SK-N-MC (cell line): ENCODE results near the gene BLVRA.
A peak's percentile ranks its signal among the peaks of the same experiment; 100 is the strongest.

Experiments used
- DNase-seq: peaks from one replicate; pipeline ENCODE4 v3.0.0-alpha.2; 2011; ENCODE audit warnings: low read depth, low spot score
- H3K27ac ChIP-seq: fragments of 200-600 bp; sonication (generic); 2 replicates; pipeline ENCODE4 v1.5.1; 2016; ENCODE audit warnings: mixed run types
- H3K36me3 ChIP-seq: fragments of 200-600 bp; sonication (generic); 2 replicates; pipeline ENCODE4 v1.6.1; 2017; ENCODE audit warnings: antibody characterized with exemption, low read length, mixed read lengths; ENCODE audit not compliant: insufficient read depth
- H3K4me3 ChIP-seq: fragments of 200-600 bp; sonication (generic); 2 replicates; pipeline ENCODE4 v1.5.1; 2016
- H3K9ac ChIP-seq: fragments of 200-600 bp; sonication (generic); 2 replicates; pipeline ENCODE4 v1.8.0; 2017; ENCODE audit warnings: mixed run types, mixed read lengths; ENCODE audit not compliant: insufficient read length
- H3K9me3 ChIP-seq: fragments of 200-600 bp; sonication (generic); 2 replicates; pipeline ENCODE4 v1.6.1; 2017; ENCODE audit warnings: low read depth, mild to moderate bottlenecking, antibody characterized with exemption, low read length, moderate library complexity, mixed read lengths
- EZH2 ChIP-seq: fragments of 200-600 bp; sonication (generic); IDR thresholded peaks from one replicate; pipeline ENCODE4 v1.6.1; 2017; ENCODE audit warnings: antibody characterized with exemption
- FOXP2 ChIP-seq: optimal IDR thresholded peaks from 2 replicates; pipeline ENCODE3; 2011; ENCODE audit warnings: mild to moderate bottlenecking, moderate library complexity; ENCODE audit not compliant: insufficient read depth; ENCODE audit errors: extremely low read length, control extremely low read depth
- POLR2AphosphoS5 ChIP-seq: IDR thresholded peaks from 2 replicates; pipeline ENCODE4 v1.6.1; 2012; ENCODE audit warnings: mild to moderate bottlenecking, low read depth, low read length, borderline replicate concordance

BLVRA gene

GRCh38 chr7:43753843-43754242 lies 4.6 kb upstream of the BLVRA start:
- Histone ChIP-seq H3K27ac (no peak overlapping the region), H3K4me3 (no peak overlapping the region), H3K9ac (no peak overlapping the region), H3K9me3 (no peaks in the 10 kb centered on the region), H3K36me3 (no peaks in the 10 kb centered on the region)
- DNase-seq = no peak
- TF ChIP-seq POLR2AphosphoS5 (no peak), FOXP2 (no peak), EZH2 (no peak)

DNA sequence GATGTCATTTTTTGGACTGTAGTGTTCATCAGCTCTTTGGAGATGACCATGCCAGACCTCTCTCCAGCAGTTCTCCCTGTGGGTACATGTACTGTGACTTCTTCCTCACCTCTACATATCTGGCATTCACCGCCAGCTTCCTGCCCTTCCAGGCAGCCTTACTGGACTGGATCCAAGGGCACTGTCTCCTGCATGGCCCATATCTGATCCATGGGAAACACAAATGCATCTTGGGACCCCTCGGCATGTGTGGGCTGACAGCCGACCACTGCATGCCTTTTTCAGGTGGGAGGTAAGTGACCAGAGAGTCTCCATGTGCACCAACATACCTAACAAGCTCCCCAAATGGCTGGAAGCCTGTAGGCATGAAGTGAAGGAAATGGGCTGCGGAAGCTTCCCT lies 3.9 kb upstream of the BLVRA start:
- no peaks in the 10 kb centered on the region for H3K9me3 ChIP-seq
- no peak overlapping the region for H3K9ac ChIP-seq
- TF ChIP-seq FOXP2 (no peak), POLR2AphosphoS5 (no peak), EZH2 (no peak)
- no peak overlapping the region for H3K27ac ChIP-seq
- H3K4me3 ChIP-seq = no peak overlapping the region
- no peaks in the 10 kb centered on the region for H3K36me3 ChIP-seq
- DNase-seq = no peak

DNA sequence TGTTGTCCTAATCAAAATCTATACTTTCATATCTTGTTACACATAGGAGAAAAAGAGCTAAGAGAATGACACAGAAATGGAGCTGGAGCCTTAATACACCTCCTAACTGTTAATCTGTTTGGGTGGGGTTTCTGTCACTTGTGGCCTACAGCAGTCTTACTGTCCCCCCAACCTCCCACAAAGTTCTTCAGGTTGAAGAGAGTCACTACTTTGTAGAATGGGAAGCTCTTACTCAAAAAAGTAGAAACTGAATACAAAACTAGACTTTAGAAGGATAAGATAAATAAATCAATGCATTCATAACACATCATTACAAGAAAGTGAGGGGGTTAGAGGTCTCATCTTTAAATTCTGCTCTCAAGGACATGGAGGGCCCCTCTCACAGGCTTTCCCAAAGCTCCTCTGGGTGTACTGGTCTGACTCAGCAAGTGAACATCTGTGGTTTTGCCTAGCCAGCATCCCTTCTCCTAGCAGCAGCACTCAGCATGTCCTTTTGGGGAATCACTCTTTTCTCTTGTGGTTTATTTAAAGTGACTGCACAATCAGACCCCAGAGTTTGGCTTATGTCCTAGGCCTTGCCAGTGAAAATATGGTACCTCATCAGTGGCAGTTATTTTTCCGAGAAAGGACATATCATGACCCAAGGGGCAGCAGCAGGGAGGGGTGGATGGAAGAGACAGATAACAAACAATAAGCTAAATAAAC lies 2.0 kb upstream of the BLVRA start:
- no peak for TF ChIP-seq POLR2AphosphoS5
- Histone ChIP-seq H3K4me3 (no peak overlapping the region), H3K9ac (no peak overlapping the region), H3K36me3 (no peaks in the 10 kb centered on the region), H3K9me3 (no peaks in the 10 kb centered on the region), H3K27ac (no peak overlapping the region)
- no peak for DNase-seq

- no peak overlapping the region for H3K27ac ChIP-seq
- H3K36me3 ChIP-seq = no peaks in the 10 kb centered on the region
- no peak overlapping the region for H3K9ac ChIP-seq
- DNase-seq = no peak
- no peak overlapping the region for H3K4me3 ChIP-seq
- no peak for TF ChIP-seq POLR2AphosphoS5
- no peak for TF ChIP-seq EZH2
- TF ChIP-seq FOXP2 = no peak
- H3K9me3 ChIP-seq = no peaks in the 10 kb centered on the region
Measured at GRCh38 chr7:43757073-43757720, 1.3 kb upstream of the BLVRA start.

- Histone ChIP-seq H3K27ac (no peak overlapping the region), H3K4me3 (peak overlapping the region; percentile 88), H3K9ac (peak overlapping the region; percentile 78), H3K36me3 (no peaks in the 10 kb centered on the region), H3K9me3 (no peaks in the 10 kb centered on the region)
- DNase-seq = no peak
- TF ChIP-seq POLR2AphosphoS5 (no peak), FOXP2 (no peak), EZH2 (no peak)
Measured at GRCh38 chr7:43758822-43759683, 573 bp downstream of the BLVRA start.

DNA sequence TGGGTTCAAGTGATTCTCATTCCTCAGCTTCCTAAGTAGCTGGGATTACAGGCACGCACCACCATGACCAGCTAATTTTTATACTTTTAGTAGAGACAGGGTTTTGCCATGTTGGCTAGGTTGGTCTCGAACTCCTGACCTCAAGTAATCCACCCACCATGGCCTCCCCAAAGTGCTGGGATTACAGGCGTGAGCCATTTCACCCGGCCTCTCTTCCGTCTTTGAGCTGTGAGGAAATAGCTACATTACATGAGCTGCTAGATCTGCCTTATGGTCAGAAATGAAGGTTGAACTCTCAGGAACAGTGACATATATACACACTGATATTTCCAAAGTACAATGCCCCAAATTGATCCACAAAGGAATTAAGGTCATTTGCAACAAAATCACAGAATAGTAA lies 2.4 kb downstream of the BLVRA start:
- H3K9ac ChIP-seq = no peak overlapping the region
- H3K27ac ChIP-seq = no peak overlapping the region
- no peak for DNase-seq
- TF ChIP-seq POLR2AphosphoS5 (no peak), FOXP2 (no peak), EZH2 (no peak)
- H3K4me3 ChIP-seq = no peak overlapping the region
- no peaks in the 10 kb centered on the region for H3K36me3 ChIP-seq
- H3K9me3 ChIP-seq = no peaks in the 10 kb centered on the region

DNA sequence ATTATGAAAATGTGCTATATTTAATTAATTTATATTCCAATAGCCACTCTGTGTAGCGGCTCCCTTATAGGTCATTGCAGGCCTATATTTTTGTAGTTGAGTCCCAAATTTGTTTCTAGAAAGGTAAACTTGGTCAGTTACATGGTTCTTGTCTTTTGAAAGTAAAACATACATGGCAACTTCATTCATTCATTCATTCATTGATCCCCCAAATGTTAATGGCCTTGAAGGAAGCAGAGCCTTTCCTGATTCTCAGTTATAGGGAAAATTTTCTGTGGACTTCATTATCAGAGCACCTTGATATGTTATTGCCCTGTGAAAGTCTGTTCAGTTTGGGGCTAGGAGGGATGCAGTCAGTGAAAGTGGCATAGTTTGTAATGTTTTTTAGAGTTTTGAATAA lies 2.9 kb downstream of the BLVRA start:
- Histone ChIP-seq H3K27ac (no peak overlapping the region), H3K36me3 (no peaks in the 10 kb centered on the region), H3K9ac (no peak overlapping the region), H3K9me3 (no peaks in the 10 kb centered on the region), H3K4me3 (no peak overlapping the region)
- no peak for DNase-seq
- TF ChIP-seq POLR2AphosphoS5 = no peak
- TF ChIP-seq FOXP2 = no peak
- TF ChIP-seq EZH2 = no peak

DNA sequence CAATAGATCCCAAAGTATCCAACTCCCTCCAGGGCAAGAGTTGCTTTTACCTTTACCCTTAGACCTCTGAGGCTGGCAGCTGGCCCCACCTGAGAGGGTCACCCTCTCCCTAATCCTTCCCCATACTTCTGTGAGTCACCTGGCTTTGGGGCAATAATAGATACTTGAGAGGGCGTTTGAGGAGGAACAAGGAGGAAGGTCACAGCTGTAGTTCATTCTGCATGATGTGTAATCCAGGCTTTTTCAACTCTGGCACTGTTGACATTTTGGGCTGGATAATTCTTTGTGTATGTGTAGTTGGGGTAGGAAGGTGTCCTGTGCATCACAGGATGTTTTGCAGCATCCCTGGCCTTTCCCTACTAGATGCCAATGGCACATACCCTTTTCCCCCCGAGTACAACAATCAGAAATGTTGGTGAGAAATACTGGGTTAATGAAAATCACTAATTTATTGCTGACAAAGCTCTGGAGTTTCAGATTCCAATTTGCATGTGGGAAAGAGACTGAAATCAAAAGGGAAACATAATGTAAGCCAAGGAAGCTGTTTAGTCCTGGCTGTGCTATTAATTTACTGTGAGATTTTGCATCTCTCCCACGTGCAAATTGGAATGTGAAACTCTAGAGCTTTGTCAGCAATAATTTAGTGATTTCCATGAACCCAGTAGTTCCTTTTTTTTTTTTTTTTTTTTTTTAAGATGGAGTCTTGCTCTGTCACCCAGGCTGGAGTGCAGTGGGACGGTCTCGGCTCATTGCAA lies 3.6 kb downstream of the BLVRA start:
- Histone ChIP-seq H3K4me3 (no peak overlapping the region), H3K36me3 (no peaks in the 10 kb centered on the region), H3K9me3 (no peaks in the 10 kb centered on the region), H3K9ac (no peak overlapping the region), H3K27ac (no peak overlapping the region)
- no peak for DNase-seq
- no peak for TF ChIP-seq EZH2
- TF ChIP-seq POLR2AphosphoS5 = no peak
- TF ChIP-seq FOXP2 = no peak
